ENCODE results near the gene AOAH. TPM values are rescaled to one million over a fixed set of nuclear protein-coding genes. Genes with fewer than 3 reads are reported as not detected.

AOAH gene
- total RNA-seq, 1 donor from 2014 or later = 7.4 TPM

- intact Hi-C loops (cut with DNase I) = no loop called here
- TF ChIP-seq POLR2AphosphoS5 (IDR thresholded peaks at IDR 0.05; ENCODE audit: insufficient read depth in 1 of 2, low read depth in 1 of 2) = no peak
- TF ChIP-seq POLR2A (IDR thresholded peaks at IDR 0.05) = no peak
- no peak for TF ChIP-seq CTCF (IDR thresholded peaks at IDR 0.05)
- Histone ChIP-seq H3K9me3 (no peaks in the 10 kb centered on the region), H3K27ac (no peak overlapping the region), H3K4me3 (no peak overlapping the region), H3K4me1 (no peaks in the 10 kb centered on the region), H3K36me3 (no peaks in the 10 kb centered on the region), H3K27me3 (no peaks in the 10 kb centered on the region)
- DNase-seq (ENCODE audit: extremely low spot score in 2 of 2) = no peak
Measured at GRCh38 chr7:36478745-36479144, 245.5 kb downstream of the AOAH start.

DNA sequence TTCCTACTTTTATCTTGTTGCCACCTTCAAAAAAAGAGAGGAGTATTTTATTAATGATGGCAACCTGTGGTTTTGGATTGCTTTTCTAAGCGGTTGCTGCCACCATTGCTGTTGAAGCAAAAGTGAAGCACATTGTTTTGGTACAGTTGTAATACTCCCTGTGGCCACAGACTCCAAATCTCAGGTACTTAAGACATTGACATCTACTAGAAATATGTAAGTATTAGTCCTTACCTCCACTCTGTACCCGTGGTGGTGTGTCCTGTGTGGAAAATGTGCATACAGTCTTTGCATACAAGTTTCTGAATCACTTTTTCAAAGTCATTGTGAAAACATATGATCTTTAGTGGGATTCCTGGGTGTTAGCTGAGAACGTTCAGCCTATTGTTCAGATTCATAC is 248.9 kb downstream of the AOAH start:
- intact Hi-C loops (cut with DNase I) = no loop called here
- H3K27ac ChIP-seq = no peak overlapping the region
- no peaks in the 10 kb centered on the region for H3K27me3 ChIP-seq
- no peaks in the 10 kb centered on the region for H3K4me1 ChIP-seq
- no peaks in the 10 kb centered on the region for H3K36me3 ChIP-seq
- no peaks in the 10 kb centered on the region for H3K9me3 ChIP-seq
- no peak overlapping the region for H3K4me3 ChIP-seq
- TF ChIP-seq POLR2AphosphoS5 (IDR thresholded peaks at IDR 0.05; ENCODE audit: insufficient read depth in 1 of 2, low read depth in 1 of 2) = no peak
- TF ChIP-seq CTCF (IDR thresholded peaks at IDR 0.05) = no peak
- TF ChIP-seq POLR2A (IDR thresholded peaks at IDR 0.05) = no peak
- no peak for DNase-seq (ENCODE audit: extremely low spot score in 2 of 2)

DNA sequence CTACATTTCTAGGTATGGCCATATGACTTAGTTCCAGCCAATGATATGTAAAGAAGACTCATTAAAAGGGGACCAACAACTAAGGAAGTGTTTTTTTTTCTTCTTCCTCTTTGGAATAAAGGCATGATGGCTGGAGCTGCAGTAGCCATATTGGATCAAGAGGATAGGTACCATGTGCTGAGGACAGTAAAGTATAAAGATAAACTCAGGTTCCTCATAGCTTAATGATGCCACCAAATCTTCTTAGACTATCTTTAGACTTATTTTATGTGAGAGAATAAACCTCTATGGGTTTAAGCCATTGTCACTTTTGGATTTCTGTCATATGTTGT is 249.3 kb downstream of the AOAH start:
- H3K36me3 ChIP-seq = no peaks in the 10 kb centered on the region
- TF ChIP-seq POLR2A (IDR thresholded peaks at IDR 0.05) (no peak), POLR2AphosphoS5 (IDR thresholded peaks at IDR 0.05; ENCODE audit: insufficient read depth in 1 of 2, low read depth in 1 of 2) (no peak), CTCF (IDR thresholded peaks at IDR 0.05) (no peak)
- DNase-seq (ENCODE audit: extremely low spot score in 2 of 2) = no peak
- H3K27me3 ChIP-seq = no peaks in the 10 kb centered on the region
- no peak overlapping the region for H3K27ac ChIP-seq
- intact Hi-C loops (cut with DNase I) = no loop called here
- no peaks in the 10 kb centered on the region for H3K4me1 ChIP-seq
- no peak overlapping the region for H3K4me3 ChIP-seq
- no peaks in the 10 kb centered on the region for H3K9me3 ChIP-seq

DNA sequence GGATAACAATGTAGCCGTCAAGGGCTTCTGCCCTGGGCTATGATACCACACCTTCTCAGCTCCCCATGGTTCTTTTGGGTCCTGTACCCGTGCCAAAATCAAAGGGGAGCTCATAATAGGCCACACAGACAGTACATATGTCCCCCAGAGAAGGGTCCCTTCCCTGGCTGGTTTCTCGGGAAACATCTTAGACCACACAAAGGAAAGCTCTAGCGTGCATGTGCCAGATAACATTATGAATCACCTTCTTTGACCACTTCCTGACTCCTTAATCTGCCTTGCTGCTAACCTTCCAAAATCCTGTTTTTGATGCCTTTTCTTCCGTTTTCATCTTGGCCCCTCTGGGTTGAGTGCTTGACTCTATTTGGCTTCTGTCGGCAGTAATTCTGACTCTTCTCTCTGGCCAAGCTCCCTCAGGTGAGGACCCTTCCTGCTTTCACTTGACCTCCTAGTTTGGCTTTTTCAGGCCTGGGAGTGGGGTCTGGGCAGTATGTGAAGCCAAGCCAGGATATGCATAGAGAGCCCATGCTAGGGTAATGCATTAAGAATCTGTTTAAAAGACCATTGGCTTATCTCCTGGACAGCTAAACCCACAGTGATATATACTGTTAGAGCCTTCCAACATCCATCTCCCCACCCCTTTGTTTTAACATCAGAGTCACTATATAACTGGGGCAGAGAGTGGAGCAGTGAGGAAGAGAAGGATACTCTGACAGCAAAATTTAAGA is 249.8 kb downstream of the AOAH start:
- Histone ChIP-seq H3K27me3 (no peaks in the 10 kb centered on the region), H3K9me3 (no peaks in the 10 kb centered on the region), H3K36me3 (no peaks in the 10 kb centered on the region), H3K4me3 (no peak overlapping the region), H3K4me1 (no peaks in the 10 kb centered on the region), H3K27ac (no peak overlapping the region)
- DNase-seq (ENCODE audit: extremely low spot score in 2 of 2) = no peak
- intact Hi-C loops (cut with DNase I) = no loop called here
- TF ChIP-seq POLR2AphosphoS5 (IDR thresholded peaks at IDR 0.05; ENCODE audit: insufficient read depth in 1 of 2, low read depth in 1 of 2) = no peak
- TF ChIP-seq CTCF (IDR thresholded peaks at IDR 0.05) = no peak
- TF ChIP-seq POLR2A (IDR thresholded peaks at IDR 0.05) = no peak

DNA sequence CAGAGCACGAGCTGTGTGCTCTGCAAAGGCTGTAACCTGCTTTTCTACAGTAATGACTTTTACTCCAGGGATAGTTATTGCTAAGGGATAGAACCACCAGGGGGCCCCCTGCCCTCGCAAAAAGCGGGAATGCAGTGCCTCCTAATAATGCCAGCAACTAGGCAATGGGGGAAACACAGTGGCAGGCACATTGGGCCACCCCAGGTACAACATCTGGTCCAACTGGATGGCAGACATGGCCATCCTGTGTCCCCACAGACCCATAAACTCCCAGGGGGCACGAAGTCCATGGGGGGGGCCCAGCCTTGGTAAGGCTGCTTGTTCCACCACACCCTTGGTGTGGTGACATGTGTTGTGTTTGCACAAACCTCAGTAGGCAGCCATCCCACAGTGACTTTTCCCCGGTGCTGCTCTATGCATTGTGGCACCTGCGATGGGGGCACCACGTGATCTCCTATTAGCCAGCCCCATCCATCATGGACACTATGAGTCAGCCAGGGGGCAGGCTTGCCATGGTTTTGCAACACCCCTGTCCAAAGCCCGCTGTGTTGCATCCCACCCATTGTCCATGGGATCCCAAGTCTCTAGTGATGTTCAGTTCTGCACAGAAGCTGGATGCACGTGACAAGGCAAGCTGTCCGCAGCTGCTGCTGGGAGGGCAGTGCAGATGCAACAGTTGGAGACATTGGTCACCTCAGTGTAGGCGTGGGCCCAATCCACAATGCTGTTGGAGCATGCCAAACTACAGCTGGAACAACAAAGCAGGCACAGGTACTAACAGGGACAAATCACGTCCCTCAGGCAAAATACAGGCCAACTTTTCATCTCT is 250.6 kb downstream of the AOAH start:
- Histone ChIP-seq H3K4me3 (no peak overlapping the region), H3K4me1 (no peaks in the 10 kb centered on the region), H3K36me3 (no peaks in the 10 kb centered on the region), H3K27ac (no peak overlapping the region), H3K9me3 (no peaks in the 10 kb centered on the region), H3K27me3 (no peaks in the 10 kb centered on the region)
- peak in 1 of 3 experiments; percentile 11 for TF ChIP-seq CTCF (IDR thresholded peaks at IDR 0.05)
- TF ChIP-seq POLR2A (IDR thresholded peaks at IDR 0.05) = no peak
- DNase-seq (ENCODE audit: extremely low spot score in 2 of 2) = no peak
- intact Hi-C loops (cut with DNase I) = no loop called here
